Retina (tissue), 1 donor: ENCODE measurements around the gene BICDL1.
A peak's percentile ranks its signal among the peaks of the same experiment; 100 is the strongest.
"Not testable (repeated sequence)": the region's sequence is repeated elsewhere in the genome, so short reads cannot be mapped to it uniquely, and the experiment has no call there.

Source experiments
- DNase-seq: peaks from one replicate; pipeline ENCODE4 v3.0.0-alpha.2; 2016

Gene BICDL1, protein sequence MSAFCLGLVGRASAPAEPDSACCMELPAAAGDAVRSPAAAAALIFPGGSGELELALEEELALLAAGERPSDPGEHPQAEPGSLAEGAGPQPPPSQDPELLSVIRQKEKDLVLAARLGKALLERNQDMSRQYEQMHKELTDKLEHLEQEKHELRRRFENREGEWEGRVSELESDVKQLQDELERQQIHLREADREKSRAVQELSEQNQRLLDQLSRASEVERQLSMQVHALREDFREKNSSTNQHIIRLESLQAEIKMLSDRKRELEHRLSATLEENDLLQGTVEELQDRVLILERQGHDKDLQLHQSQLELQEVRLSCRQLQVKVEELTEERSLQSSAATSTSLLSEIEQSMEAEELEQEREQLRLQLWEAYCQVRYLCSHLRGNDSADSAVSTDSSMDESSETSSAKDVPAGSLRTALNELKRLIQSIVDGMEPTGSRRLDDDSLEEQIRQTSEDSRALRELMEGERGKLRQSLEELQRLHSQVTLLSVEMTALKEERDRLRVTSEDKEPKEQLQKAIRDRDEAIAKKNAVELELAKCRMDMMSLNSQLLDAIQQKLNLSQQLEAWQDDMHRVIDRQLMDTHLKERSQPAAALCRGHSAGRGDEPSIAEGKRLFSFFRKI

DNA sequence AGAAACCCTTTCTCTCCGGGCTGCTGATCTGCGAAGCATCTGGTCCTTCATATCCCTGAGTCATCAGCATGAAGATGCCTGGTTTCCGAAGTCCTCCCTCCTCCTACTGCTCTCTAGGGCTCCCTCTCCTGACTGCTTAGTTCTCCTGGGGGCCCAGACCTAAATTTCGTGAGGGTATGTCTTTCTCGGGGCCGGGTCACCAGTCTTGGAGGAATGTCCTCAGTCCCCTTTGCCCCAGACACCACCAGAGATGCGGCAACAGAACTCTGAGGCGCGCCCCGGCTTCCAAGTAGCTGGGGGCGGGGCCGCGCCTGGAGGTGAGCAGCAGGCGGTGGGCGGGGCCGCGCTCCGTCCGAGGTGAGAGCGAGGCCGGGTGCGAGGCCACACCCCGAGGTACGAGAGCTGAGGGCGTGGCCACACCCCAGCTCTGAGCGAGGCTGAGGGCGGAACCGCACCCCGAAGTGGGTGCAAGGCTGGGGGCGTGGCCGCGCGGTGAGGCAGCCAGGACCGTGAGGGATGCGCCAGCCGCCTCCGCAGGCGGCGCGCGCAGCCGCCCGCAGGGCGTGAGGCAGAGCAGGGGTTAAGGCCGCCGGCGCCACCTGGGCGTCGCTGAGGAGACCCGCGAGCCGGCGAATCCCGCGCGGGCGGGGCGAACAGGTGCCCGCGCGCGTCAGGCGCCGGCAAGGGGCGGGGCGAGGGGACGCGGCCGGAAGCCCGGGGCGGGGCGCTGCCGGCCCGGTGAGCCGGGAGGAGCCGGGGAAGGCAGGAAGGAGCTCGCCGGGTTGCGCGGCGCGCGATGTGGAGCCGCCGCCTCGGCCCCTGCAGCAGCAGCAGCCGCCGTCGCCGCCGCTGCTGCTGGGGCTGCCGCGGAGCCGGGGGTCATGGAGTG, at the start of gene BICDL1:
Gene BICDL1, plus strand, starts transcription at position 765 of the 889 bp plus-strand sequence. CDS start 633 bp downstream, outside the sequence.
- peak; percentile 90 for DNase-seq

DNA sequence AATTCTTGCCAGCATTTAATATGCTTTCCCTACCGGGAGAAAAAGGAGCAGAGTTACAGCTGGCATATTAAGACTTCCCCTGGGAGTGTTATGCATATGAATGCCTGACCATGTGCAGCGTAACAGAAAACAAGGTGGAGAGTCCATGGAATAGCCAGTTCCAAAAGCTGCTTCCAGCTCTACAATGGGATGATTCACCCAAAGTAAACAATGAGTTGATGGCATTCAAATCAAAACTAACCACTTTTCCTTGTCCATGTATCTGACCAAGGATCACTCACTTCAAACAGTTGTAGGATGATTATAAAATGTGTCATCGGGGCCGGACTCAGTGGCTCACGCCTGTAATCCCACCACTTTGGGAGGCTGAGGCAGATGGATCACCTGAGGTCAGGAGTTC, 48.1 kb upstream of the BICDL1 start:
- no peak for DNase-seq

- no peak for DNase-seq
Observed at GRCh38 chr12:119942386-119942785, 46.6 kb upstream of the BICDL1 start.

DNA sequence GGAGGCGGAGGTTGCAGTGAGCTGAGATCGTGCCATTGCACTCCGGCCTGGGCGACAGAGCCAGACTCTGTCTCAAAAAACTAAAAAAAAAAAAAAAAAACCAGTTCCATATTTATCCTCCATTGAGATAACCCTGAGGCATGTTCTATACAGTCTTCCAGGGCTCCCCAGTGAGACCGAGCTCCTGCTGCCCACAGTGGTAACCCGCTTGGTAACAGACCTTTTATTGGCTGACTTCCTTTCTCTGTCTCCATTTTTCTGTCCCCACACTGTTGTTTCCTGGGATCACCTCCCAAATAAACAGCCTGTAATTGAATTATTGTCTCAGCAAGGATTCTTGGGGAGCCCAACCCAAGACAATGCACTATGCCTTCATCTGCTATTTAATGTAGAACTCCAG, 42.8 kb upstream of the BICDL1 start:
- no peak for DNase-seq

DNA sequence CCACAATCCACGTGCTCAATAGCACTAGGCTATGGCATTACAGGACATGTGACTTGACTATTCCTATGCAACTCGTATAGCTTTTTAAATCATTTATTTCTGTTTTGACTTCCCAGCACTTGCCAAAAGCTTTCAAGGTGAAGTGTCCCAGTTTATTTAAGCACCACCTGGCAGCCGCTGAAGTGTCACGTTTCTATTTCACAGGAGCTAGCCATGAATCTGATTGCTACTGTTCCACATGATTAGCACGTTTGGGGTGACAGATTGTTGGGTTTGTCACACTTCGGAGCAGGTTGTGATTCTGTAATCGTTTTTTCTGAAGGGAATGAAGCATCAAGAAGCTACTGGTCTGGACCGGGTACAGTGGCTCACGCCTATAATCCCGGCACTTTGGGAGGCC, 39.9 kb upstream of the BICDL1 start:
- DNase-seq, result no peak

GRCh38 chr12:119949594-119949993, 39.4 kb upstream of the BICDL1 start:
- no peak for DNase-seq

- no peak for DNase-seq
Observed at GRCh38 chr12:119956047-119956446, 33.0 kb upstream of the BICDL1 start.

DNA sequence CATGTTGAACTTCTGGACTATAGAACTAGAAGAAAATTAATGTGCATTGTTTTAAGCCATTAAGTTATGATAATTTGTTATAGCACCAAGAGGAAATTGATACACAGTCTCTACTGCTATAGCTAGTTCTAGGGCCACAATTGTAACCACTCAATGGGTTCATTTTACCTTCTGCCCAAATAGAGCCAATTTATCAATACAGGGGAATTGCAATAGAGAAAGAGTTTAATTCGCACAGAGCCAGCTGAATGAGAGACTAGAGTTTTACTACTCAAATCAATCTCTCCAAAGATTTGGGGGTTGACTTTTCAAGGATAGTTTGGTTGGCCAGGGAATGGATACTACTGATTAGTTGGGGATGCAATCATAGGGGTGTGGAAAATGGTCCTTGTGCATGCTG, 31.9 kb upstream of the BICDL1 start:
- DNase-seq, result no peak

- no peak for DNase-seq
Observed at GRCh38 chr12:119959435-119959834, 29.6 kb upstream of the BICDL1 start.

DNA sequence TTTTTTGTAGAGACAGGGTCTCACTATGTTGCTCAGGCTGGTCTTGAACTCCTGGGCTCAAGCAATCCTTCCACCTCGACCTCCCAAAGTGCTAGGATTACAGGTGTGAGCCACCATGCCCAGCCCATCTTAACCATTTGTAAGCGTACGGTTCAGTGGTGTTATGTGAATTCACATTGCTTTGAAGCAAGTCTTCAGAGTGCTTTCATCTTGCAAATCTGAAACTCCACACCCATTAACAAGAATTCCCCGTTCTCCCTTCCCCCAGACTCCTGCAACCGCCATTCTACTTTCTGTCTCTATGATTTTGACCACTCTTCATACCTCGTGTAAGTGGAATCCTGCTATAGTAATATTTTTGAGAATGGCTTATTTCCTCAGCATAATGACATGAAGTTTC, 24.9 kb upstream of the BICDL1 start:
- DNase-seq, result no peak

GRCh38 chr12:119964929-119965328, 24.1 kb upstream of the BICDL1 start:
- no peak for DNase-seq

GRCh38 chr12:119980242-119980641, 8.8 kb upstream of the BICDL1 start:
- no peak for DNase-seq

GRCh38 chr12:119980702-119981101, 8.3 kb upstream of the BICDL1 start:
- DNase-seq, result not testable (repeated sequence)

DNA sequence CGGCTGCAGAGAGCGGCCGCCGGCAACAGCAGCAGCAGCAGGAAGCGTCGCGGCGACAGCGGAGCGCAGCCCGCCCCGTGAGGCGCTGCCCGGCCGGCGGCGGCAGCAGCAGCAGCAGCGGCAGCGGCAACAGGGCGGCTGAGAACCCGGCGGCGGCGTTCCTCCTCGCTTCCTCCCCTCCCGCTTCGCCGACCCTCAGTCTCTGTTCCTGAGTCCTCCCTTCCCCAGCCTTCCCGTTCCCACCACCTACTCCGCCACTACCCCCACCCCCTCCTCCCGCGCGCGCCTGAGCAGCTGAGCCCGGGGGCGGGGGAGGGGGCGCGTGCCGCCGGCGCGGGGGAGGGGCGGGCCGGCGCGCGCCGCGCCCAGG, 310 bp downstream of the BICDL1 start:
- DNase-seq, result peak; percentile 78

DNA sequence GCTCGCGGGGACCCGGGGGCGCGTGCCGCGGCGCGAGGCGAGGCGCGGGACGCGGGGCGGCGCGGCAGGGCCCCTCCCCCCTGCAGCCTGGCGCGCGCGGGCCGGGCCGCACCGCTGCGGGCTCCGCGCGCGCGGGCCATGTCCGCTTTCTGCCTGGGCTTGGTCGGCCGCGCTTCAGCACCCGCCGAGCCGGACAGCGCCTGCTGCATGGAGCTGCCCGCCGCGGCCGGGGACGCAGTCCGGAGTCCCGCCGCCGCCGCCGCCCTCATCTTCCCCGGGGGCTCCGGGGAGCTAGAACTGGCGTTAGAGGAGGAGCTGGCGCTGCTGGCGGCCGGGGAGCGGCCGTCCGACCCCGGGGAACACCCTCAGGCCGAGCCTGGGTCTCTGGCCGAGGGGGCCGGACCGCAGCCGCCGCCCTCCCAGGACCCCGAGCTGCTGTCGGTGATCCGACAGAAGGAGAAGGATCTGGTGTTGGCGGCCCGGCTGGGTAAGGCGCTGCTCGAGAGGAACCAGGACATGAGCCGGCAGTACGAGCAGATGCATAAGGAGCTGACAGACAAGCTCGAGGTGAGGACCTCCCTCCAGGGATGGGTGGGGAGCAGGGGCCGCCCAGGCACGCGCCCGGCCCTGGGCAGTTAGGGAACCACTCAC, 820 bp downstream of the BICDL1 start:
- peak; percentile 85 for DNase-seq

- DNase-seq, result no peak
Observed at GRCh38 chr12:119990382-119990874, 1.4 kb downstream of the BICDL1 start.

GRCh38 chr12:119992129-119992705, 3.2 kb downstream of the BICDL1 start:
- no peak for DNase-seq

- DNase-seq, result no peak
Observed at GRCh38 chr12:119994892-119995658, 6.0 kb downstream of the BICDL1 start.

DNA sequence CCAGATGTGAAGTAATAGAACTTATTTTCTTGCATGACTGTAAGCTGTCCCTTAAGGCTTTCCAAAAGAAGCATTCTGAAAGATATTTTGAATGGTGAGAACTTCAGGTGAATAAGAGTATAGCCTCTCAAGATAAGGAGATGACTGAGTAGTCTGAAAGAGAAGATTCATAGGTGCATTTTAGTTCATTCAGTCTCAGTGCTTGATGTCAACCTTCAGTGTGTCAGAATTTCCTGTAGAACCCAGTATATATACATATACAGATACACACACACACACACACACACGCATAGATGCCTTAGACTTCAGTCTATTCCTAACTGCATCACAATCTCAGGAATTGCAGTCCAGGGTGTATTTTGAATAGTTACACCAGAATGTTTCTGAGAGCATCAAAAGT, 7.4 kb downstream of the BICDL1 start:
- no peak for DNase-seq

DNA sequence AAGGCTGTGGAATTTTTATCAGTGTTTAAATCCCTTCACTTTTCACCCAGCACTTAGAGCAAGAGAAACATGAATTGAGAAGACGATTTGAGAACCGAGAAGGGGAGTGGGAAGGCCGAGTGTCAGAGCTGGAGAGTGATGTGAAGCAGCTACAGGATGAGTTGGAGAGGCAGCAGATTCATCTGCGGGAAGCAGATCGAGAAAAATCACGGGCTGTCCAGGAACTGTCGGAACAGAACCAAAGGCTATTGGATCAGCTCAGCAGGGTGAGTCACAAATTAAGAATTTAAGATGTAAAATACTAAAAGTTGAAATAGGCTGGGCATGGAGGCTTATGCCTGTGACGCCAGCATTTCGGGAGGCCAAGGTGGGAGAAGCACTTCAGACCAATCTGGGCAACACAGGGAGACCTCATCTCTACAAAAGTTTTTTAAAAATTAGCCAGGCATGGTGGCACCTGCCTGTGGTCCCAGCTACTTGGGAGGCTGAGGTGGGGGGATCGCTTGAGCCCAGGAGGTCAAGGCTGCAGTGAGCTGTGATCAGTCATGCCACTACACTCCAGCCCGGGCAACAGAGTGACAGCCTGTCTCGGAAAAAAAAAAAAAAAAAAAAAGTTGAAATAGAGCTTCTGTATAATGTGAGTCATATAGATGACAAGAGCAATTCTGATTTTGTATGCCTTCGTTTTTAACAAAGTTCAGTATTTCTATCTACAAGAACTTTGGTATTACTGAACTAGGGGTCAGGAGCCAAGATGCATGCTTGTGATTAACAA, 9.6 kb downstream of the BICDL1 start:
- no peak for DNase-seq

GRCh38 chr12:120000556-120000955, 11.5 kb downstream of the BICDL1 start:
- DNase-seq, result no peak
